IMR-90 (cell line): ENCODE results near the gene PIGC. TPM values are rescaled to one million over a fixed set of nuclear protein-coding genes. Genes with fewer than 3 reads are reported as not detected.

Experiments used
- ATAC-seq: fragments of 200-7000 bp; cut with Tn5 transposase; 2 replicates; pipeline ENCODE4 v1.9.1; 2020; ENCODE audit warnings: low read depth, mild to moderate bottlenecking, moderate library complexity
- BruUV-seq: library from RNA; stranded (reverse); fragments of 400-500 nt; replicated peaks from 2 replicates; lab custom pipeline; 2021; lab: Mats Ljungman, UMichigan
- CTCF ChIA-PET: fragments of 300-600 bp; formaldehyde crosslinking; extraction: SDS; loops from one replicate; lab custom pipeline; 2021; ENCODE audit warnings: antibody characterized with exemption; lab: Yijun Ruan, JAX
- POLR2A ChIA-PET: fragments of 300-600 bp; sonication (Branson Sonifier 250); formaldehyde crosslinking; loops from one replicate; lab custom pipeline; 2022; ENCODE audit warnings: antibody characterized with exemption; ENCODE audit not compliant: unreplicated experiment; lab: Charles Lee
- DNase-seq: peaks from one replicate; pipeline ENCODE4 v3.0.0; 2013
- H2AFZ ChIP-seq: replicated peaks from 2 replicates; pipeline ENCODE3; 2013; ENCODE audit warnings: low read length, mild to moderate bottlenecking; ENCODE audit not compliant: poor library complexity
- H2AK5ac ChIP-seq: 2 replicates; pipeline ENCODE4 v1.6.1; 2013; ENCODE audit warnings: low read depth, low read length, inconsistent platforms
- H2AK9ac ChIP-seq: replicated peaks from 2 replicates; pipeline ENCODE3; 2013; ENCODE audit warnings: mild to moderate bottlenecking, low read depth, low read length, moderate library complexity; ENCODE audit not compliant: poor library complexity
- H2BK120ac ChIP-seq: 2 replicates; pipeline ENCODE4 v1.6.1; 2013; ENCODE audit warnings: low read depth, low read length, inconsistent platforms
- H2BK15ac ChIP-seq: 3 replicates; pipeline ENCODE4 v1.6.1; 2013; ENCODE audit warnings: low read depth, low read length, inconsistent platforms
- H2BK20ac ChIP-seq: 2 replicates; pipeline ENCODE4 v1.6.1; 2013; ENCODE audit warnings: low read depth, mild to moderate bottlenecking, inconsistent platforms, low read length, moderate library complexity
- H2BK5ac ChIP-seq: 2 replicates; pipeline ENCODE4 v1.6.1; 2013; ENCODE audit warnings: mild to moderate bottlenecking, low read depth, low read length, inconsistent platforms; ENCODE audit not compliant: poor library complexity, severe bottlenecking
- H3K14ac ChIP-seq: replicated peaks from 2 replicates; pipeline ENCODE4 v1.6.1; 2013; ENCODE audit warnings: low read depth, low read length, inconsistent platforms
- H3K18ac ChIP-seq: 2 replicates; pipeline ENCODE4 v1.6.1; 2013; ENCODE audit warnings: low read depth, low read length, control low read depth
- H3K23ac ChIP-seq: 2 replicates; pipeline ENCODE4 v1.6.1; 2013; ENCODE audit warnings: low read depth, low read length, inconsistent platforms
- H3K27ac ChIP-seq: 2 replicates; pipeline ENCODE4 v1.5.1; 2013; ENCODE audit warnings: mild to moderate bottlenecking, control low read depth, low read length; ENCODE audit not compliant: insufficient read depth
- H3K27me3 ChIP-seq: 2 replicates; pipeline ENCODE4 v1.6.1; 2013; ENCODE audit warnings: low read length; ENCODE audit not compliant: control insufficient read depth, insufficient read depth
- H3K36me3 ChIP-seq: 2 replicates; pipeline ENCODE4 v1.6.1; 2013; ENCODE audit warnings: low read length, mixed read lengths; ENCODE audit not compliant: control insufficient read depth, insufficient read depth
- H3K4ac ChIP-seq: 2 replicates; pipeline ENCODE4 v1.6.1; 2013; ENCODE audit warnings: low read depth, low read length, inconsistent platforms
- H3K4me1 ChIP-seq: 2 replicates; pipeline ENCODE4 v1.6.1; 2013; ENCODE audit warnings: low read length, mixed read lengths; ENCODE audit not compliant: control insufficient read depth, insufficient read depth
- H3K4me2 ChIP-seq: 2 replicates; pipeline ENCODE4 v1.6.1; 2013; ENCODE audit warnings: low read depth, mild to moderate bottlenecking, control low read depth, low read length, moderate library complexity
- H3K4me3 ChIP-seq: 2 replicates; pipeline ENCODE4 v1.5.1; 2013; ENCODE audit warnings: low read depth, mild to moderate bottlenecking, control low read depth, low read length, moderate library complexity; ENCODE audit not compliant: insufficient read depth
- H3K56ac ChIP-seq: 2 replicates; pipeline ENCODE4 v1.6.1; 2013; ENCODE audit warnings: low read length, inconsistent platforms; ENCODE audit not compliant: insufficient read depth; ENCODE audit errors: extremely low read depth
- H3K79me1 ChIP-seq, 2 experiments: 2 replicates each; pipeline ENCODE4 v1.6.1; 2013; ENCODE audit warnings: low read length in 2 of 2, inconsistent platforms in 1 of 2, low read depth in 1 of 2
- H3K9ac ChIP-seq: 2 replicates; pipeline ENCODE4 v1.6.1; 2013; ENCODE audit warnings: low read depth, low read length, control low read depth
- H3K9me1 ChIP-seq: 2 replicates; pipeline ENCODE4 v1.6.1; 2013; ENCODE audit warnings: low read length, inconsistent platforms; ENCODE audit not compliant: insufficient read depth
- H3K9me3 ChIP-seq: 2 replicates; pipeline ENCODE4 v1.6.1; 2013; ENCODE audit warnings: low read length; ENCODE audit not compliant: control insufficient read depth, insufficient read depth
- H4K20me1 ChIP-seq: 2 replicates; pipeline ENCODE4 v1.6.1; 2013; ENCODE audit warnings: low read length, inconsistent platforms; ENCODE audit not compliant: insufficient read depth
- H4K5ac ChIP-seq: 2 replicates; pipeline ENCODE4 v1.6.1; 2013; ENCODE audit warnings: mild to moderate bottlenecking, low read depth, low read length, control low read depth
- H4K8ac ChIP-seq, 2 experiments: 2 replicates each; pipeline ENCODE4 v1.6.1; 2013; ENCODE audit warnings: low read depth in 2 of 2, low read length in 2 of 2, control low read depth in 1 of 2, inconsistent platforms in 1 of 2
- H4K91ac ChIP-seq: 2 replicates; pipeline ENCODE4 v1.6.1; 2013; ENCODE audit warnings: low read depth, low read length, inconsistent platforms; ENCODE audit not compliant: insufficient read depth
- BHLHE40 ChIP-seq: fragments of 150-350 bp; IDR thresholded peaks from 2 replicates; pipeline ENCODE4 v1.6.1; 2016; ENCODE audit warnings: mild to moderate bottlenecking, low read depth, low read length
- CEBPB ChIP-seq: IDR thresholded peaks from 2 replicates; pipeline ENCODE4 v1.6.1; 2012; ENCODE audit warnings: low read depth, low read length, improper control_type of control experiment
- CHD1 ChIP-seq: IDR thresholded peaks from 2 replicates; pipeline ENCODE4 v1.6.1; 2012; ENCODE audit warnings: low read depth, low read length, improper control_type of control experiment
- CTCF ChIP-seq: conservative IDR thresholded peaks from 2 replicates; pipeline ENCODE4 v1.5.1; 2012; ENCODE audit warnings: mild to moderate bottlenecking, low read depth, low read length, improper control_type of control experiment
- ELK1 ChIP-seq: fragments of 150-350 bp; IDR thresholded peaks from 2 replicates; pipeline ENCODE4 v1.6.1; 2016; ENCODE audit warnings: low read depth, mild to moderate bottlenecking, low read length, moderate library complexity, borderline replicate concordance
- FOS ChIP-seq: fragments of 150-350 bp; IDR thresholded peaks from 2 replicates; pipeline ENCODE4 v1.6.1; 2016; ENCODE audit warnings: low read depth, low read length
- MAFK ChIP-seq: IDR thresholded peaks from 2 replicates; pipeline ENCODE4 v1.6.1; 2012; ENCODE audit warnings: low read depth, low read length, improper control_type of control experiment
- MAZ ChIP-seq: IDR thresholded peaks from 2 replicates; pipeline ENCODE4 v1.6.1; 2012; ENCODE audit warnings: low read depth, mild to moderate bottlenecking, low read length, improper control_type of control experiment, moderate library complexity, borderline replicate concordance
- MXI1 ChIP-seq: IDR thresholded peaks from 2 replicates; pipeline ENCODE4 v1.6.1; 2012; ENCODE audit warnings: low read depth, mild to moderate bottlenecking, low read length, moderate library complexity, borderline replicate concordance
- NFE2L2 ChIP-seq: fragments of 150-350 bp; IDR thresholded peaks from 2 replicates; pipeline ENCODE4 v1.6.1; 2016; ENCODE audit warnings: low read depth, mild to moderate bottlenecking, low read length
- POLR2A ChIP-seq: IDR thresholded peaks from 2 replicates; pipeline ENCODE4 v1.6.1; 2012; ENCODE audit warnings: mild to moderate bottlenecking, low read depth, low read length
- RAD21 ChIP-seq: IDR thresholded peaks from 2 replicates; pipeline ENCODE4 v1.6.1; 2012; ENCODE audit warnings: low read length, improper control_type of control experiment
- RCOR1 ChIP-seq: IDR thresholded peaks from 2 replicates; pipeline ENCODE4 v1.6.1; 2012; ENCODE audit warnings: mild to moderate bottlenecking, low read length, improper control_type of control experiment; ENCODE audit not compliant: insufficient replicate concordance
- RFX5 ChIP-seq: IDR thresholded peaks from 2 replicates; pipeline ENCODE4 v1.8.0; 2012; ENCODE audit warnings: low read depth, mild to moderate bottlenecking, low read length, moderate library complexity
- SMC3 ChIP-seq: fragments of 150-350 bp; IDR thresholded peaks from 2 replicates; pipeline ENCODE4 v1.6.1; 2016; ENCODE audit warnings: low read depth, mild to moderate bottlenecking, antibody characterized with exemption, low read length, moderate library complexity
- USF2 ChIP-seq: fragments of 150-350 bp; IDR thresholded peaks from 2 replicates; pipeline ENCODE4 v1.6.1; 2017; ENCODE audit warnings: mild to moderate bottlenecking, antibody characterized with exemption, low read length, low read depth
- WGBS, 2 experiments: methylation state at CpG; one replicate each; pipeline versions ENCODE4 v1.1.5 to v1.1.7; 2013; ENCODE audit warnings: missing lambda C conversion rate in 2 of 2; ENCODE audit not compliant: insufficient read length in 1 of 2; ENCODE audit errors: extremely low coverage in 2 of 2; 5-methylcytosine and 5-hydroxymethylcytosine counted together
- dilution Hi-C: fragments of 300-500 bp; cut with HindIII; formaldehyde crosslinking; loops from one replicate; pipeline ENCODE4 v1.14.3; 2018; ENCODE audit warnings: low sequenced_read_pairs; ENCODE audit not compliant: unreplicated experiment
- in situ Hi-C: fragments of 300-500 bp; cut with MboI; formaldehyde crosslinking; loops from 3 replicates; pipeline ENCODE4 v1.14.3; 2019; ENCODE audit warnings: low sequenced_read_pairs, inconsistent platforms, mixed read lengths
- intact Hi-C: fragments of 100-400 bp; cut with micrococcal nuclease; formaldehyde crosslinking; loops from 2 replicates; pipeline ENCODE4 v1.10.0; 2022
- polyA plus RNA-seq, 3 experiments: library from polyadenylated mRNA; depleted of rRNA; stranded (reverse); fragments of >200 nt; gene quantifications; 2 replicates each; pipeline ENCODE4 v1.2.3, GENCODE V29; 2012; ENCODE audit warnings: low replicate concordance in 1 of 3
- total RNA-seq: library from RNA; depleted of rRNA; stranded (reverse); fragments of >200 nt; gene quantifications from 2 replicates; pipeline ENCODE4 v1.2.3, GENCODE V29; 2012

Gene PIGC
- total and polyA plus RNA-seq, 2 of the 4 experiments (the other 2 are of a cell fraction) = 14.9 to 15.8 TPM

- no peaks in the 10 kb centered on the region for H3K9me1 ChIP-seq
- no peak overlapping the region for H2AK5ac ChIP-seq
- no peak for ATAC-seq
- H3K27me3 ChIP-seq = no peaks in the 10 kb centered on the region
- 33% methylated on average over 1 of the region's 4 CpGs; no CpG with 5 or more reads in 1 of the 2 experiments for WGBS, 2 experiments
- H3K18ac ChIP-seq = no peak overlapping the region
- H2BK120ac ChIP-seq = no peak overlapping the region
- TF ChIP-seq NFE2L2 = no peak
- TF ChIP-seq FOS = no peak
- no peak for TF ChIP-seq MAFK
- no peak for TF ChIP-seq CHD1
- TF ChIP-seq RAD21 = no peak
- no peak for TF ChIP-seq RFX5
- TF ChIP-seq CEBPB = no peak
- no peak for TF ChIP-seq BHLHE40
- no peak for TF ChIP-seq POLR2A
- no peak for TF ChIP-seq SMC3
- no peak for TF ChIP-seq MAZ
- TF ChIP-seq ELK1 = no peak
- TF ChIP-seq MXI1 = no peak
- TF ChIP-seq USF2 = no peak
- TF ChIP-seq CTCF = no peak
- no peak for TF ChIP-seq RCOR1
- intact Hi-C loops (no loop called here), dilution Hi-C loops (no loop called here), in situ Hi-C loops (loop anchor here (25.0 kb wide), 1 partner anchor 604 kb away; no protein-coding TSS in a partner anchor)
- H3K4me2 ChIP-seq = no peak overlapping the region
- no peaks in the 10 kb centered on the region; a peak in 1 of 4 replicates for H3K79me1 ChIP-seq
- H3K4me1 ChIP-seq = no peaks in the 10 kb centered on the region
- H3K56ac ChIP-seq = no peak overlapping the region
- H4K5ac ChIP-seq = no peak overlapping the region
- no peak overlapping the region for H3K4ac ChIP-seq
- no peak for DNase-seq
- ChIA-PET POLR2A (interaction anchor here (0.6 kb wide), 1 partner anchor 262 kb away, joined by 4 read pairs; no protein-coding TSS in a partner anchor), CTCF (interaction anchor here (1.8 kb wide), 1 partner anchor 17 kb away, joined by 5 read pairs; no protein-coding TSS in a partner anchor)
- H3K14ac ChIP-seq = no peak overlapping the region
- H3K36me3 ChIP-seq = no peaks in the 10 kb centered on the region
- no peaks in the 10 kb centered on the region for H4K20me1 ChIP-seq
- H3K27ac ChIP-seq = no peak overlapping the region
- no peak overlapping the region for H3K4me3 ChIP-seq
- H3K9ac ChIP-seq = no peak overlapping the region
- H2BK15ac ChIP-seq = no peak overlapping the region
- no peak overlapping the region for H4K91ac ChIP-seq
- no peaks in the 10 kb centered on the region for H3K9me3 ChIP-seq
- no peak overlapping the region for H2BK20ac ChIP-seq
- no peak overlapping the region for H2AK9ac ChIP-seq
- no peak overlapping the region for H2AFZ ChIP-seq
- H3K23ac ChIP-seq = no peak overlapping the region
- no TSS peak for BruUV-seq
- no peak overlapping the region for H4K8ac ChIP-seq
- no peak overlapping the region for H2BK5ac ChIP-seq
Observed at GRCh38 chr1:172416496-172417035, 27.3 kb downstream of the PIGC start.
